Measurements from ENCODE around the gene EXPH5. TPM values are rescaled to one million over a fixed set of nuclear protein-coding genes. Genes with fewer than 3 reads are reported as not detected.

Gene EXPH5
- total RNA-seq, 4 donors from 2014 or later = 1.4 to 1.8 (median 1.6) TPM

- no peaks in the 10 kb centered on the region for H3K36me3 ChIP-seq
- intact Hi-C loops (cut with DNase I) = no loop called here
- DNase-seq (ENCODE audit: extremely low spot score) = no peak
- TF ChIP-seq POLR2A (IDR thresholded peaks at IDR 0.05; ENCODE audit: low read depth) = no peak
- no peak for TF ChIP-seq POLR2AphosphoS5 (IDR thresholded peaks at IDR 0.05)
- no peak for TF ChIP-seq CTCF (IDR thresholded peaks at IDR 0.05)
- no peak for TF ChIP-seq EP300 (IDR thresholded peaks at IDR 0.05)
- H3K4me1 ChIP-seq = no peaks in the 10 kb centered on the region
- no peak overlapping the region for H3K4me3 ChIP-seq
- H3K27ac ChIP-seq (replicated peaks in 1 of 4) = no peak overlapping the region
- no peaks in the 10 kb centered on the region for H3K9me3 ChIP-seq
- H3K27me3 ChIP-seq = no peaks in the 10 kb centered on the region
Observed at GRCh38 chr11:108541531-108541930, 52.0 kb downstream of the EXPH5 start.

- Histone ChIP-seq H3K4me1 (no peaks in the 10 kb centered on the region), H3K4me3 (no peak overlapping the region), H3K27ac (replicated peaks in 1 of 4) (no peak overlapping the region), H3K9me3 (no peaks in the 10 kb centered on the region), H3K27me3 (no peaks in the 10 kb centered on the region), H3K36me3 (no peaks in the 10 kb centered on the region)
- intact Hi-C loops (cut with DNase I) = no loop called here
- TF ChIP-seq POLR2A (IDR thresholded peaks at IDR 0.05; ENCODE audit: low read depth) = no peak
- TF ChIP-seq CTCF (IDR thresholded peaks at IDR 0.05) = no peak
- TF ChIP-seq EP300 (IDR thresholded peaks at IDR 0.05) = no peak
- DNase-seq (ENCODE audit: extremely low spot score) = peak; percentile 26
- 85% methylated on average over 4 of the region's 4 CpGs for WGBS
Observed at GRCh38 chr11:108538502-108538901, 55.1 kb downstream of the EXPH5 start.

GRCh38 chr11:108538022-108538424, 55.5 kb downstream of the EXPH5 start:
- no peaks in the 10 kb centered on the region for H3K36me3 ChIP-seq
- 52% methylated on average over 8 of the region's 8 CpGs for WGBS
- intact Hi-C loops (cut with DNase I) = no loop called here
- no peak overlapping the region for H3K4me3 ChIP-seq
- H3K27me3 ChIP-seq = no peaks in the 10 kb centered on the region
- H3K27ac ChIP-seq (replicated peaks in 1 of 4) = no peak overlapping the region
- H3K9me3 ChIP-seq = no peaks in the 10 kb centered on the region
- no peak for DNase-seq (ENCODE audit: extremely low spot score)
- no peaks in the 10 kb centered on the region for H3K4me1 ChIP-seq
- TF ChIP-seq POLR2A (IDR thresholded peaks at IDR 0.05; ENCODE audit: low read depth) = no peak
- TF ChIP-seq POLR2AphosphoS5 (IDR thresholded peaks at IDR 0.05) = no peak
- TF ChIP-seq CTCF (IDR thresholded peaks at IDR 0.05) = no peak
- no peak for TF ChIP-seq EP300 (IDR thresholded peaks at IDR 0.05)

- TF ChIP-seq POLR2AphosphoS5 (IDR thresholded peaks at IDR 0.05) (no peak), POLR2A (IDR thresholded peaks at IDR 0.05; ENCODE audit: low read depth) (no peak), CTCF (IDR thresholded peaks at IDR 0.05) (no peak), EP300 (IDR thresholded peaks at IDR 0.05) (no peak)
- Histone ChIP-seq H3K36me3 (no peaks in the 10 kb centered on the region), H3K27ac (replicated peaks in 1 of 4) (no peak overlapping the region), H3K4me1 (no peaks in the 10 kb centered on the region), H3K4me3 (no peak overlapping the region), H3K27me3 (no peaks in the 10 kb centered on the region), H3K9me3 (no peaks in the 10 kb centered on the region)
- peak; percentile 24 for DNase-seq (ENCODE audit: extremely low spot score)
- intact Hi-C loops (cut with DNase I) = no loop called here
- 85% methylated on average over 5 of the region's 5 CpGs for WGBS
Observed at GRCh38 chr11:108536783-108537182, 56.8 kb downstream of the EXPH5 start.

GRCh38 chr11:108535384-108535955, 58.1 kb downstream of the EXPH5 start:
- H3K9me3 ChIP-seq = no peaks in the 10 kb centered on the region
- no peak for TF ChIP-seq CTCF (IDR thresholded peaks at IDR 0.05)
- no peak for TF ChIP-seq POLR2A (IDR thresholded peaks at IDR 0.05; ENCODE audit: low read depth)
- no peak for TF ChIP-seq POLR2AphosphoS5 (IDR thresholded peaks at IDR 0.05)
- no peak for TF ChIP-seq EP300 (IDR thresholded peaks at IDR 0.05)
- no peaks in the 10 kb centered on the region for H3K27me3 ChIP-seq
- intact Hi-C loops (cut with DNase I) = no loop called here
- no peaks in the 10 kb centered on the region for H3K4me1 ChIP-seq
- no peaks in the 10 kb centered on the region for H3K36me3 ChIP-seq
- H3K27ac ChIP-seq (replicated peaks in 1 of 4) = no peak overlapping the region
- no peak for DNase-seq (ENCODE audit: extremely low spot score)
- no peak overlapping the region for H3K4me3 ChIP-seq
- 86% methylated on average over 6 of the region's 6 CpGs for WGBS

Measured in esophagus muscularis mucosa (tissue), 4 donors.